HFFc6 (cell line): ENCODE measurements around the gene GPR142. TPM values are rescaled to one million over a fixed set of nuclear protein-coding genes. Genes with fewer than 3 reads are reported as not detected.

ENCODE experiments used
- DNase-seq: peaks from one replicate; pipeline ENCODE4 v3.0.0-alpha.2; 2018
- H3K27ac Mint-ChIP-seq: 2 replicates; pipeline ENCODE4 v1.8.0; 2020; ENCODE audit warnings: mild to moderate bottlenecking, mixed read lengths
- H3K27me3 Mint-ChIP-seq: 2 replicates; pipeline ENCODE4 v1.8.0; 2021; ENCODE audit warnings: mild to moderate bottlenecking, moderate library complexity, mixed read lengths; ENCODE audit not compliant: insufficient read depth
- H3K36me3 Mint-ChIP-seq: 2 replicates; pipeline ENCODE4 v1.8.0; 2021; ENCODE audit warnings: low read depth, mixed read lengths
- H3K4me1 Mint-ChIP-seq: 2 replicates; pipeline ENCODE4 v1.8.0; 2020; ENCODE audit warnings: low read depth, mixed read lengths
- H3K4me3 Mint-ChIP-seq: 2 replicates; pipeline ENCODE4 v1.8.0; 2020; ENCODE audit warnings: mild to moderate bottlenecking, moderate library complexity, mixed read lengths
- H3K9me3 Mint-ChIP-seq: 2 replicates; pipeline ENCODE4 v1.8.0; 2020; ENCODE audit warnings: mild to moderate bottlenecking, mixed read lengths
- CTCF ChIP-seq: fragments of 200-600 bp; sonication (generic); IDR thresholded peaks from 2 replicates; pipeline ENCODE4 v1.5.0; 2021; ENCODE audit warnings: antibody characterized with exemption, mild to moderate bottlenecking
- total RNA-seq, 6 experiments: library from RNA; stranded (reverse); fragmentation: NEBNext Ultra II Directional; extraction: Animal tissue kit (Norgen Biotek cat#: 25700); gene quantifications; 2 replicates in 1 of 6; 3 replicates in 5 of 6; pipeline ENCODE4 v1.2.3, GENCODE V29; 2021

GPR142 gene
- total RNA-seq, 6 experiments from 2014 or later, result not detected

GRCh38 chr17:74326506-74326905 lies 40.8 kb upstream of the GPR142 start:
- H3K27me3 Mint-ChIP-seq, result peaks cover 2% of the 10 kb centered on the region
- no peak overlapping the region for H3K4me3 Mint-ChIP-seq
- TF ChIP-seq CTCF, result no peak
- peaks cover 52% of the 10 kb centered on the region for H3K9me3 Mint-ChIP-seq
- H3K27ac Mint-ChIP-seq, result no peak overlapping the region
- DNase-seq, result no peak
- peaks cover 4% of the 10 kb centered on the region; the same call in 1 of the 2 replicates for H3K36me3 Mint-ChIP-seq
- H3K4me1 Mint-ChIP-seq, result no peaks in the 10 kb centered on the region

GRCh38 chr17:74328487-74328886 lies 38.8 kb upstream of the GPR142 start:
- Mint-ChIP-seq H3K4me1 (no peaks in the 10 kb centered on the region), H3K27me3 (no peaks in the 10 kb centered on the region; the same call in 1 of the 2 replicates)

GRCh38 chr17:74329378-74329777 lies 37.9 kb upstream of the GPR142 start:
- peaks cover 40% of the 10 kb centered on the region for H3K9me3 Mint-ChIP-seq
- no peaks in the 10 kb centered on the region; the same call in 1 of the 2 replicates for H3K27me3 Mint-ChIP-seq
- no peaks in the 10 kb centered on the region for H3K36me3 Mint-ChIP-seq
- no peaks in the 10 kb centered on the region for H3K4me1 Mint-ChIP-seq
- no peak overlapping the region for H3K27ac Mint-ChIP-seq
- H3K4me3 Mint-ChIP-seq, result no peak overlapping the region
- DNase-seq, result no peak
- no peak for TF ChIP-seq CTCF

More at GRCh38 chr17:74328487-74328886, 38.8 kb upstream of the GPR142 start:
- no peaks in the 10 kb centered on the region for H3K36me3 Mint-ChIP-seq
- no peak for TF ChIP-seq CTCF
- no peak overlapping the region for H3K27ac Mint-ChIP-seq
- H3K4me3 Mint-ChIP-seq, result no peak overlapping the region
- peaks cover 38% of the 10 kb centered on the region for H3K9me3 Mint-ChIP-seq
- no peak for DNase-seq

GRCh38 chr17:74330446-74330845 lies 36.9 kb upstream of the GPR142 start:
- H3K27ac Mint-ChIP-seq, result no peak overlapping the region
- TF ChIP-seq CTCF, result no peak
- no peak for DNase-seq
- H3K36me3 Mint-ChIP-seq, result no peaks in the 10 kb centered on the region
- H3K9me3 Mint-ChIP-seq, result peaks cover 46% of the 10 kb centered on the region
- H3K4me3 Mint-ChIP-seq, result no peak overlapping the region
- no peaks in the 10 kb centered on the region for H3K4me1 Mint-ChIP-seq
- no peaks in the 10 kb centered on the region for H3K27me3 Mint-ChIP-seq

GRCh38 chr17:74332017-74332650 lies 35.2 kb upstream of the GPR142 start:
- Mint-ChIP-seq H3K4me3 (no peak overlapping the region), H3K4me1 (no peaks in the 10 kb centered on the region), H3K36me3 (no peaks in the 10 kb centered on the region), H3K27ac (no peak overlapping the region), H3K9me3 (peaks cover 47% of the 10 kb centered on the region), H3K27me3 (peaks cover 4% of the 10 kb centered on the region; the same call in 1 of the 2 replicates)
- TF ChIP-seq CTCF, result no peak
- DNase-seq, result no peak
